ENCODE data around the gene KIAA1671. TPM values are rescaled to one million over a fixed set of nuclear protein-coding genes. Genes with fewer than 3 reads are reported as not detected.

Gene KIAA1671
- total and polyA plus RNA-seq, 2 donors: 4.1 to 8.0 TPM

DNA sequence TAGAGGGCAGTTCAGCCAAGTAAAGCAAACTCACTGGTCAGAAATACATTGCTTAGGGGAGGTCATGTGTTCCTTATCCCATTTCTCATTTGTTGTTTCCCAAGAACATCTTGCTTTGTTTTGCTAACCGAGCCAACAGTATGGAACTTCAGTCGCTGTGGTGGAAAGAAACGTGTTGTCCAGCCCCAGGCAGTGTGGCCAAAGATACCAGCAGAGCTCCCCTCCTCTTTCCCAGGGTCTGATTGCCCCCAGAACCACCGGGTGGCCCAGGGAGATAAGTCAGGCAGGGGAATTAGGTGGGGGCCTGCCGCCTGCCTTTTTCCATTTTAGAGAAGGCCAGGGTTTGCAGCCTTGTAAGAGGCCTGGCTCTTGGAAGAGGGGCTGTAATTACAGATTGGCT is 148.4 kb downstream of the KIAA1671 start:
- no peak overlapping the region for H3K27ac ChIP-seq (ENCODE audit: low read depth in 1 of 2, low read length in 1 of 2)
- H3K4me3 ChIP-seq (ENCODE audit: low read length in 2 of 2): no peak overlapping the region
- DNase-seq (ENCODE audit: low read depth in 6 of 9, low spot score in 9 of 9): no peak
- H3K9me3 ChIP-seq (ENCODE audit: control insufficient read depth in 2 of 2, insufficient read depth in 1 of 2, low read length in 1 of 2): no peaks in the 10 kb centered on the region
- 80% methylated on average over 5 of the region's 5 CpGs for WGBS
- H3K27me3 ChIP-seq (ENCODE audit: control insufficient read depth in 2 of 2, insufficient read depth in 1 of 2, low read length in 1 of 2): no peaks in the 10 kb centered on the region
- H3K4me1 ChIP-seq (ENCODE audit: control insufficient read depth in 2 of 2, insufficient read depth in 2 of 2, low read length in 2 of 2): no peaks in the 10 kb centered on the region
- H3K36me3 ChIP-seq (ENCODE audit: control insufficient read depth in 2 of 2, insufficient read depth in 2 of 2, low read length in 1 of 2): peaks cover 0 to 3% of the 10 kb centered on the region in 2 donors

DNA sequence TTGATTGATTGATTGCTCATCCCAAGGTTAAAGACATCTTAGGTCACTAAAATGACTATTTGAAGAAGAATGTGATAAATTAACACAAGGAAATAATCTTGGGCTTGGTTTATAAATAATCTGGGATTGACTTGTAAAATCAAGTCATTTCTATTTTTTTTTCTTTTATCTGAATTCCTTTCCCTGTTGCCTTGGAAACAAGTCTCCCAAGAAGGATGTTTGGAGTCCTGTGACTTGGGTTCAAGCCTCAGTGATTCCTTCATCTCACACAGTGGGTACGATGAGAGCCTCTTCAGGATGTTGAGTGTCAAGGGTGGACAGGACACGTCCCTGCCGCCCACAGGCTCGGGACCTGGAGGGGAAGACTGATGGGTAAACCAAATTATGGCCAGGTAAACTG is 149.0 kb downstream of the KIAA1671 start:
- H3K4me1 ChIP-seq (ENCODE audit: control insufficient read depth in 2 of 2, insufficient read depth in 2 of 2, low read length in 2 of 2): no peaks in the 10 kb centered on the region
- no peak overlapping the region for H3K27ac ChIP-seq (ENCODE audit: low read depth in 1 of 2, low read length in 1 of 2)
- H3K4me3 ChIP-seq (ENCODE audit: low read length in 2 of 2): no peak overlapping the region
- H3K36me3 ChIP-seq (ENCODE audit: control insufficient read depth in 2 of 2, insufficient read depth in 2 of 2, low read length in 1 of 2): no peaks in the 10 kb centered on the region
- H3K9me3 ChIP-seq (ENCODE audit: control insufficient read depth in 2 of 2, insufficient read depth in 1 of 2, low read length in 1 of 2): no peaks in the 10 kb centered on the region
- DNase-seq (ENCODE audit: low read depth in 6 of 9, low spot score in 9 of 9): no peak
- WGBS: 98% methylated on average over 4 of the region's 4 CpGs
- no peaks in the 10 kb centered on the region for H3K27me3 ChIP-seq (ENCODE audit: control insufficient read depth in 2 of 2, insufficient read depth in 1 of 2, low read length in 1 of 2)

DNA sequence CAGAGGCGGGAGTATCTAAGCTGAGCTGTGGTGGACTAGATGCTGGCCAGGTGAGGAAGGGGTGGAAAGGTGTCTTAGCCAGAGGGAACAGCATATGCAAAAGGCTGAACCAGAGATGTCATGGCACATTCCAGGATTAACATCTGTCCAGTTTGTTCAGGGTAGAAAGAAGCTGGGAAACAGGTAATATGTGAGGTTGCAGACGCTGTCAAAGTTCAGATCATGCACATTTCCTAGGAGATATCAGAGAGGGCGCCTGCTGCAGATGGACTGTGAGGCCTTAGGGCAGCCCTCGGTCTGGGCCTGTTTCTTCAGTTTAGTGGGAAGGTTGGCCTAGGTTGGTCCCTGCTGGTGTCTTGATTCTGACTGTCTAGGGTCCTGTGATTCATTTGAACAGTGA is 149.5 kb downstream of the KIAA1671 start:
- Histone ChIP-seq H3K4me1 (ENCODE audit: control insufficient read depth in 2 of 2, insufficient read depth in 2 of 2, low read length in 2 of 2) (no peaks in the 10 kb centered on the region), H3K27ac (ENCODE audit: low read depth in 1 of 2, low read length in 1 of 2) (no peak overlapping the region), H3K4me3 (ENCODE audit: low read length in 2 of 2) (no peak overlapping the region), H3K36me3 (ENCODE audit: control insufficient read depth in 2 of 2, insufficient read depth in 2 of 2, low read length in 1 of 2) (no peaks in the 10 kb centered on the region), H3K27me3 (ENCODE audit: control insufficient read depth in 2 of 2, insufficient read depth in 1 of 2, low read length in 1 of 2) (no peaks in the 10 kb centered on the region), H3K9me3 (ENCODE audit: control insufficient read depth in 2 of 2, insufficient read depth in 1 of 2, low read length in 1 of 2) (no peaks in the 10 kb centered on the region)
- WGBS: 99% methylated on average over 4 of the region's 4 CpGs
- DNase-seq (ENCODE audit: low read depth in 6 of 9, low spot score in 9 of 9): no peak

DNA sequence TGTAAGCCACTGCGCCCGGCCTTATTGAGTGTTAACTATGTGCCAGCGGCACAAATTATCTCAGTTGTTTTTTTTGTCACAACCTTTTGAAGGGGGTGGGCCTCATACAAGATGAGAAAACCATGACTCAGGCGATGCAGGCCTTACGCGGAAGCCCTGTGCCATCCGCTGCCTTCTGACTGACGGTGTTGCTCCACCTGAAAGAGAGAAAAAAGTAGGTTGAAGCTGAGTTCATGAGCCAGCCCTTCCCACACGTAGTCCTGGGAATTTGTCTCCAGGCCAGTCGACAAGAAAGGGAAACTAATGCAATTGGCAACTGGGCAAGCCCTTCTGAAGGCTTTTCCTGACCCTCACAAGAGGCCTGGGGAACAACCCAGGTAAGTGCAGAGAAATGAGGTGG is 150.2 kb downstream of the KIAA1671 start:
- Histone ChIP-seq H3K27me3 (ENCODE audit: control insufficient read depth in 2 of 2, insufficient read depth in 1 of 2, low read length in 1 of 2) (no peaks in the 10 kb centered on the region), H3K4me3 (ENCODE audit: low read length in 2 of 2) (no peak overlapping the region), H3K4me1 (ENCODE audit: control insufficient read depth in 2 of 2, insufficient read depth in 2 of 2, low read length in 2 of 2) (no peaks in the 10 kb centered on the region), H3K9me3 (ENCODE audit: control insufficient read depth in 2 of 2, insufficient read depth in 1 of 2, low read length in 1 of 2) (no peaks in the 10 kb centered on the region), H3K36me3 (ENCODE audit: control insufficient read depth in 2 of 2, insufficient read depth in 2 of 2, low read length in 1 of 2) (no peaks in the 10 kb centered on the region), H3K27ac (ENCODE audit: low read depth in 1 of 2, low read length in 1 of 2) (no peak overlapping the region)
- DNase-seq (ENCODE audit: low read depth in 6 of 9, low spot score in 9 of 9): no peak
- WGBS: 97% methylated on average over 10 of the region's 10 CpGs

DNA sequence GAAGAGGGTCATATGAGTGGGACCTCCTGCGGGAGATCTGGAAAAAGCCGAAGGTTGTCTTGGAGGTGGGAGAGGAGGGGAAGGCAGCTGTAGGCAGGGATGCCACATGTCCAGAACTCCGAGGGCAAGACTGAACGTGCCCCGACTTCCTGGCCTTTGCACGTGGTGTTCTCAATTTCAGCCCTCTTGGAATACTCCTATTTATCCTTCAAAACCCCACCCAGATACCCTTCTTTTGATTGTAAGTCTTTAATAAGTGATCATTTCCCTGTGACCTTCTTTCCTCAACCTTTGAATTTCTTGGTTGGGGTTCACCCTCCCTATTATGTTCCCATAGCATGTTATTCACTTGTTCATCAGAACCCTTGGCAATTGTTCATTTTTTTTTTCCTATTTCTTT is 151.9 kb downstream of the KIAA1671 start:
- H3K4me1 ChIP-seq (ENCODE audit: control insufficient read depth in 2 of 2, insufficient read depth in 2 of 2, low read length in 2 of 2): no peaks in the 10 kb centered on the region
- DNase-seq (ENCODE audit: low read depth in 6 of 9, low spot score in 9 of 9): no peak
- no peaks in the 10 kb centered on the region for H3K27me3 ChIP-seq (ENCODE audit: control insufficient read depth in 2 of 2, insufficient read depth in 1 of 2, low read length in 1 of 2)
- no peak overlapping the region for H3K4me3 ChIP-seq (ENCODE audit: low read length in 2 of 2)
- 82% methylated on average over 6 of the region's 6 CpGs for WGBS
- no peaks in the 10 kb centered on the region for H3K36me3 ChIP-seq (ENCODE audit: control insufficient read depth in 2 of 2, insufficient read depth in 2 of 2, low read length in 1 of 2)
- no peak overlapping the region for H3K27ac ChIP-seq (ENCODE audit: low read depth in 1 of 2, low read length in 1 of 2)
- H3K9me3 ChIP-seq (ENCODE audit: control insufficient read depth in 2 of 2, insufficient read depth in 1 of 2, low read length in 1 of 2): no peaks in the 10 kb centered on the region

DNA sequence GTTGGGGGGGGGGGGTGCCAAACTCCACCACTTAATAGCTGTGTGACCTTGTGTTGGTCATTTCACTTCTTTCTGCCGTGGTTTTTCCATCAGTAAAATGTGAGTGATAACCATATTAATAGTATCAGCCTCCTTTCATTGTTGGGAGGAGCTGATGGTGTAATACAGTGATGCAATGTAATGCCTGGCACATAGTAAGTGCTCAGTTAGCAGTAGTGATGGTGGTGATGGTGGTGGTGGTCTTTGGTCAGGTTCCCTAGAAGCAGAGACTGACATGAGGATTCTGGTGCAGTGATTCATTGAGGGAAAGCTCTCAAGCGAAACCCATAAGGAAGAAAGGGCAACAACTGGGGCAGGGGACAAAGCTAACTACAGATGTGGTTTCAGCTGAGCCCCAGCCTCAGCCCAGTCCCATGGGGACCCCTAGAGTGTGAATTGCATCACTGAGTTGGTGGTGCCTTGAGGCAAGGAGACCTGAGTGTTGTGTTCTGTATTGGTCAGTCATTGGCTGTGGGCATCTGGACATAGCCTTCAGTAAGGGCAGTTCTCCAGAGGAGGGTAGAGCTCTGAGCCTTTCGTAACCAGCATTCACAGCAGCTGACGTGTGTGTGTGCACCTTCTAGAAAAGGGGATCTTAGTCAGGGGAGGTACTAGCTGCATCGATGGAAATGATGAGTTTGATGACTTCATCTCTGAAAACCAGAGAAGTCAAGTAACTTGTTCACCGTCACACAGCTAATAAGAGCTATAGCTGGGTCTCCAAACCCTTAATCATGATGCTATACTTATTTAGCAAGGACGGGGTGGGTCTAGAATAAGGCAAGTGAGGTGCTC is 153.5 kb downstream of the KIAA1671 start:
- H3K4me1 ChIP-seq (ENCODE audit: control insufficient read depth in 2 of 2, insufficient read depth in 2 of 2, low read length in 2 of 2): peaks cover 5 to 7% of the 10 kb centered on the region in 2 donors
- WGBS: 91% methylated on average over 7 of the region's 7 CpGs
- no peak overlapping the region for H3K27ac ChIP-seq (ENCODE audit: low read depth in 1 of 2, low read length in 1 of 2)
- H3K4me3 ChIP-seq (ENCODE audit: low read length in 2 of 2): no peak overlapping the region
- H3K9me3 ChIP-seq (ENCODE audit: control insufficient read depth in 2 of 2, insufficient read depth in 1 of 2, low read length in 1 of 2): no peaks in the 10 kb centered on the region
- H3K27me3 ChIP-seq (ENCODE audit: control insufficient read depth in 2 of 2, insufficient read depth in 1 of 2, low read length in 1 of 2): peaks cover 0 to 13% of the 10 kb centered on the region in 2 donors
- no peaks in the 10 kb centered on the region for H3K36me3 ChIP-seq (ENCODE audit: control insufficient read depth in 2 of 2, insufficient read depth in 2 of 2, low read length in 1 of 2)
- DNase-seq (ENCODE audit: low read depth in 6 of 9, low spot score in 9 of 9): no peak

DNA sequence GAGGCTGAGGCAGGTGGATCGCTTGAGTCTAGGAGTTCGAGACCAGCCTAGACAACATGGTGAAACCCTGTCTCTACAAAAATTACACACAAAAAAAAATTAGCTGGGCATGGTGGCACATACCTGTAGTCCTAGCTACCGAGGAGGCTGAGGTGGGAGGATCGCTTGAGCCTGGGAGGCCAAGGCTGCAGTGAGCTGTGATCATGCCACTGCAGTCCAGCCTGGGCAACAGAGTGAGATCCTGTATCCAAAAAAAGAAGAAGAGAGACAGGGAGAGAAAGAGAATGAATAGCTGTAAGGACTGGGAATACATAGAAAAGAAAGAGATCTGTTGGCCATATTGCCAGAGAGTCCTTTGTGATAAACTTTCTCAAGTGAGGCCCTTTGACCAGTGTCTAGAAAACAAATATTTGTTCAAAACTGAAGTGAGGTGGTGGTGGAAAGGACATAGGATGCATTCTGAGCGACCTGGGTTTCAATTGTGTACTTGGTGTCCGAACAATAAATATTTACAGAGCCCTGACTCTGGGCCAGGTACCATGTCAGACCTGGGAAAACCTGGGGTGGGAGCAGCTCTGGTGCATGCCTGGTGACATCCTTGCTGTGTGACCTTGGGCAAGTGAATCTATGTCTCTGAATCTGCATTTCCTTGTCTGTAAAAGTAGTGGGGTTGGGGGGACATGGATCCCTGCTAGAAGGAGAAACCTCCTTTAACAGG is 157.5 kb downstream of the KIAA1671 start:
- Histone ChIP-seq H3K36me3 (ENCODE audit: control insufficient read depth in 2 of 2, insufficient read depth in 2 of 2, low read length in 1 of 2) (no peaks in the 10 kb centered on the region), H3K27me3 (ENCODE audit: control insufficient read depth in 2 of 2, insufficient read depth in 1 of 2, low read length in 1 of 2) (peaks cover 0 to 47% of the 10 kb centered on the region in 2 donors), H3K27ac (ENCODE audit: low read depth in 1 of 2, low read length in 1 of 2) (no peak overlapping the region), H3K4me3 (ENCODE audit: low read length in 2 of 2) (no peak overlapping the region), H3K9me3 (ENCODE audit: control insufficient read depth in 2 of 2, insufficient read depth in 1 of 2, low read length in 1 of 2) (no peaks in the 10 kb centered on the region), H3K4me1 (ENCODE audit: control insufficient read depth in 2 of 2, insufficient read depth in 2 of 2, low read length in 2 of 2) (peaks cover 21 to 34% of the 10 kb centered on the region in 2 donors)
- 97% methylated on average over 6 of the region's 6 CpGs for WGBS
- no peak for DNase-seq (ENCODE audit: low read depth in 6 of 9, low spot score in 9 of 9)

DNA sequence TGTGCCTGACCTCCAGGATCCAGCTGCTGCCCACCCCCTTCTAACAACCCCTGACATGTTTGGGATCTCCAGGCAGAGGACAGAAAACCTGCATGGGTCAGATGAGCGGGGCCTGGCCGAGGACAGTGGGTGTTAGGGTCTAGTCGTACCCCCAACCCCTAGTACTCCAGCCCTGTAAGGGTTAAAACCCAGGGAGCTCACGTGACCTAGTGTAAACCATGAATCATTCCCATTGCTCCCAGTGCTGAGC is 158.0 kb downstream of the KIAA1671 start:
- WGBS: 51% methylated on average over 4 of the region's 4 CpGs
- H3K4me1 ChIP-seq (ENCODE audit: control insufficient read depth in 2 of 2, insufficient read depth in 2 of 2, low read length in 2 of 2): peaks cover 21 to 34% of the 10 kb centered on the region in 2 donors
- DNase-seq (ENCODE audit: low read depth in 6 of 9, low spot score in 9 of 9): no peak
- H3K27me3 ChIP-seq (ENCODE audit: control insufficient read depth in 2 of 2, insufficient read depth in 1 of 2, low read length in 1 of 2): peaks cover 0 to 49% of the 10 kb centered on the region in 2 donors
- no peaks in the 10 kb centered on the region for H3K9me3 ChIP-seq (ENCODE audit: control insufficient read depth in 2 of 2, insufficient read depth in 1 of 2, low read length in 1 of 2)
- peak overlapping the region in 1 of 2 donors; percentile 76 for H3K4me3 ChIP-seq (ENCODE audit: low read length in 2 of 2)
- H3K27ac ChIP-seq (ENCODE audit: low read depth in 1 of 2, low read length in 1 of 2): peak overlapping the region in 1 of 2 donors; percentile 78
- no peaks in the 10 kb centered on the region for H3K36me3 ChIP-seq (ENCODE audit: control insufficient read depth in 2 of 2, insufficient read depth in 2 of 2, low read length in 1 of 2)

DNA sequence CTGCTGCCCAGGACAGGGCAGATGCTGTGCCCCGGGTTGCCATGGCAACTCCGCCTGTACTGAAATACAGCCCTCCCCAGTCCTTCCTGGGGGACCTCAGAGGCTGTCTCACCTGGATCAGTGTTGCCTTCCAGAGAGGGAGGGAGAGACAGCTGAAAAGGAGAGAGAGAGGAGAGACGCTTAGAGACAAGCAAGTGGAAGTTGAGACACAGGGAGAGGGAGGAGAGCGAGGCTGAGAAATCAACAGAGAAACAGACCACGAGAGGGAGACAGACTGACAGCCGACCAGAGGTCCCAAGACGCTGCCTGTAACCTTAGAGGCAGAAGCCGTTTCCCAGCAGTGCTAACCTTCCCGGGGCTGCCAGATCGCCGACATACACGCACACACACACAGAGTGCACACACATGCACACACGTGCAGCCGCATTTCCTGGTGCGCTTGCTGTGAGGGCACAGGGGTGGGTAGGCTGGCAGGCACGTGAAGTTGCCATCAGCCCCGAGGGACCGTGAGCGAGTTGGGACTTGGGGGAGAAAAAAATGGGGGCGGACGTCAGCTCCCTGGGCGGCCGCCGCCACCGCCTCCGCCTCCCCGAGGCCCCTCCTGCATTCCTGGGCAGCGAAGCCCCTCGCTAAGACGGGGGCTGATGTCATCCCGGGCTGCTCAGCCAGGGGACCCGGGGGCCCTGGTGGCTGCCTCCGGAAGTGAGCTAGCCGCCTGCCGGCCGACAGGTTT is 158.5 kb downstream of the KIAA1671 start:
- Histone ChIP-seq H3K36me3 (ENCODE audit: control insufficient read depth in 2 of 2, insufficient read depth in 2 of 2, low read length in 1 of 2) (peaks cover 0 to 2% of the 10 kb centered on the region in 2 donors), H3K27ac (ENCODE audit: low read depth in 1 of 2, low read length in 1 of 2) (peak overlapping the region; percentile 51 to 78), H3K9me3 (ENCODE audit: control insufficient read depth in 2 of 2, insufficient read depth in 1 of 2, low read length in 1 of 2) (no peaks in the 10 kb centered on the region), H3K27me3 (ENCODE audit: control insufficient read depth in 2 of 2, insufficient read depth in 1 of 2, low read length in 1 of 2) (peaks cover 0 to 49% of the 10 kb centered on the region in 2 donors), H3K4me3 (ENCODE audit: low read length in 2 of 2) (peak overlapping the region; percentile 43 to 76), H3K4me1 (ENCODE audit: control insufficient read depth in 2 of 2, insufficient read depth in 2 of 2, low read length in 2 of 2) (peaks cover 21 to 34% of the 10 kb centered on the region in 2 donors)
- WGBS: 1% methylated on average over 35 of the region's 36 CpGs
- peak; percentile 48 to 84 (median 58) for DNase-seq (ENCODE audit: low read depth in 6 of 9, low spot score in 9 of 9)

All from thymus (tissue), 11 donors.